GM18502 (cell line): Measurements from ENCODE around the gene PAX8.

Experiments used
- ATAC-seq: cut with Tn5 transposase; IDR thresholded peaks from one replicate; pipeline ENCODE4 v1.9.1; 2021; ENCODE audit warnings: mild to moderate bottlenecking; ENCODE audit not compliant: unreplicated experiment, poor library complexity

Gene PAX8

DNA sequence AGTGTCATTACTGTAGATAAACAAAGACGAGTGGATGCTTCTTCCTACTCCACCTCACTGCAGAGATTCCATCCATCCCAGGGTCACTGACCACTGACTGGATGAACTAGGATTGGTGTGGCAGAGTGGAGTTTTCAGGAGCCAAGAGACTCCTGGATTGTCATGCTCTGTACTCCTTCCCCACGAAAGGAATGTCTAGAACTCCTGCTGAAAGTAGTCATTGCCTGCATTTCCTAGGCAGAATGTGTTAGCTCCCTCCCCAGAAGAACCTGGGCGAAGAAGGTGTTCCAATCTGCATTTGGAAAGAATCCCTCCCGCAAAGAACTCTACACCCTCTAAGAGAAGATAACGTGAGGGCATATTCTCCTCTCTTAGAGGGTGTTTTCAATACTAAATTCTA, 6.2 kb downstream of the PAX8 start:
- ATAC-seq = no peak

GRCh38 chr2:113268621-113269360, 9.9 kb downstream of the PAX8 start:
- no peak for ATAC-seq

DNA sequence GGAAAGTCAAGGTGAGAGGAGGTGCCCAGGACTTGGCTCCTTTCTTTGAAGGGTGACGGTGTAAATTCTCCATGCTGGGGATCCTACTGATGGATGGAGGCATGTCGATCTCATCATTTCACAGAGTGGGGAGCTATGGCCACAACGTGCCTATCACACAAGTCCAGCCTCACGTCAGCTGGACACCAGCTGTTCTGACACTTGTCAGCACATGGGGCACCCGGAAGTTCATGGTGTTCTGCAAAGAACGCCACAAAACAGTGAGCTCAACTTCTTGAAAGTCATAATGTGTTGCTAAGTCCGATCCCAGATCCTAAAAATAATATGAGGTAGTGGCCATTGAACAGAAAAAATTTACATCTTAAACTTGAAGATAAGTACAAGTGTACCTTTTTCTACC, 12.3 kb downstream of the PAX8 start:
- ATAC-seq = no peak

DNA sequence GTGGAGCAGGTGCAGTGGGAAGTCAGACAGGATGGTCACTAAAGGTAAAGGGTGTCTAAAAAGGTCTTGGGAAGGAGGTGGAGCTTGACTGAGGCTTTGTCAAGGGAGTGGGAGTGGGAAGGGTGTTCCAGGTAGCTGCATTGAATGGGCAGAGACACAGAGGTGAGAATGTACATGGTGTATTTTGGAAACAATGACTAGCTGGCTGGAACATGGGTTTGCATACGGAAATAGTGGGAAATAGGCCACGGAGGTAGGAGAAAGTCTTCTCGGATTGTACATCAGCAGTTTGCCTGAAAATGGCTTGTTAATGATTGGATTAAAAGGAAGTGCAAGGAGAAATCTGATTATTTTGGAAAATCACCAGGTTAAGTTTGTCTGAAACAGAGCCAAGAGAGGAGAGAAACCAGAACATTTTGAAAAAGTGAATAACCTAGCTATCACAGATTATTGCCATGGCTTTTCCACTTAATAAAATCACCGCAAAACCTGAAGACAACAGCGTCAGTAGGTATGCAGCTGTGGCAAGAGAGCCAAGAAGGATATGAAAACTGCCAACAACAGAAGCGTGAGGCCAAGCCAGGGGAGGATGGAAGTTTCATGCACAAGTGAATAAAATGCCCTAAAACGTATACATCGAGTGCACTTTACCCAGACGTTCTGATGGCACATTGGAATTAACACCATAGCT, 13.9 kb downstream of the PAX8 start:
- ATAC-seq = no peak

DNA sequence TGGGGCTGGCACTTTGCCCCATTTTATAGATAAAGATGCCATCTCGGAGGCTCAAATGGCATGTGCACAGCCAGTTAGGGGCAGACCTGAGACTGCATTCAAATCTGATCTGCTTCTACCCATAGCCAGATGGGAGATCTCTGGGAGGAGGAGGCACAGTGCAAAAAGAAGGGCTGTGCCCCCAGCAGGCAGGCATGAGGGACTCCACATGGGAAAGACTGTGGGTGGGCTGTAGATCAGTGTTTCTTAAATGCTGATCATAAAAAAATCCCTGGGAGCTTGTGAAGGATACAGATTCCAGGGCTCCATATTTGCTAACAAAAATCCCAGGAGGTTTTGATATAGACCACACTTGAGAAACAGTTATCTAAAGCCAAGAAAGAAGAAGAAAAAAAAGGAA, 15.2 kb downstream of the PAX8 start:
- ATAC-seq = no peak

DNA sequence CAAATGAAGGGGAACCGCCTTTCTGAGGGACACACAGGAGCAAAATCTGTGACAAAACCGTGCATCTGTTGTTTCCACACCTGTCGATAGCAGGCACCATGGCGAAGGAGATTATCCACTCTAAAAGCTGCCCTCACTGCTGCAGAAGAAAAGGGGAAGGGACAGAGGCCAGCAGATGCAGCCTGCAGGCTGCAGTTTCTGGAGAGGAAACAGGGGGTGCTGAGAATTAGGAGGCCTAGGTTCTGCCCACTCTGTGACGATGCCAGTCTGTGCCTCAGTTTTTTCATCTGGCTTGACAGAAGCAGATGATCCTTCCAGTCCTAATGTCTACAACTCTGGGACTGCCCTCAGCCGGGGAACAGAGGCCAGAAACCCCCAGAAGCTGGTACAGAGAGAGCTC, 17.7 kb downstream of the PAX8 start:
- ATAC-seq = no peak

- no peak for ATAC-seq
Measured at GRCh38 chr2:113258471-113259147, 20.1 kb downstream of the PAX8 start.

DNA sequence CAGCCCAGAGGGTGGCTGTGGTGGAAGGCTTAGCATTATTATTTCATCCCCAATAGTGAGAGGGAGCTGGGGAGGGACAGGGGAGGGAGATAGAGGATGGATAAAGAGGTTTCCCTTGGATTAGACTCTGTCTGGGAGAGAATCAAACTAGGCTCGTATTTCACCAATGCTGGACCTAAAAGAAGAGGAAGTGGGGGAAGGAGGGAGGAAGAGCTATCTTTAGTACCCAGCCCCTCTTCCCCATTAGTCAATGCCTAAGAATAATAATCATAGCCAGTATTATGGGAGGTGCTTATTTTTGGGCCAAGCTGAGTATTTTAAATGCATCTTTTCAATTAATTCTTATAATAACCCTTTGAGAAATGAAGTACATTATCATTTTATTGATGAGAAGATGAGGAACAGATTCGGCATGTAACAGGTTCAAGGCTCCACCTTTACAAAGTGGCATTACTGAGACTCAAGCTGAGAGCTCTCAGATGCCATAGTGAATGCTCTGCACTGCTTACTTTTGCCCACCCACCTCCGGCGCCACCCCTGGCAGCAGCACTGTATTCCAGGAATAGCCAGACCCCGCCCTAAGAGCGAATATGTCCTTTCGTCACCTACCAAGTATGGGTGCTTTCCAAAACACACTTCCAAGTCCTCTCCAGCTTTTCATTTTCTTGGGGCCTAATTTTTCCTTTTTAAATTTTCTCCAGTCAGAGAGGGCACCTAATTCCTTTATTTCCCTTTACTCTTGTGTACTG, 21.0 kb downstream of the PAX8 start:
- no peak for ATAC-seq

- no peak for ATAC-seq
Measured at GRCh38 chr2:113255140-113256070, 23.3 kb downstream of the PAX8 start.

GRCh38 chr2:113253453-113253852, 25.3 kb downstream of the PAX8 start:
- ATAC-seq = no peak

GRCh38 chr2:113252047-113252590, 26.6 kb downstream of the PAX8 start:
- ATAC-seq = no peak

- no peak for ATAC-seq
Measured at GRCh38 chr2:113251118-113251517, 27.6 kb downstream of the PAX8 start.

DNA sequence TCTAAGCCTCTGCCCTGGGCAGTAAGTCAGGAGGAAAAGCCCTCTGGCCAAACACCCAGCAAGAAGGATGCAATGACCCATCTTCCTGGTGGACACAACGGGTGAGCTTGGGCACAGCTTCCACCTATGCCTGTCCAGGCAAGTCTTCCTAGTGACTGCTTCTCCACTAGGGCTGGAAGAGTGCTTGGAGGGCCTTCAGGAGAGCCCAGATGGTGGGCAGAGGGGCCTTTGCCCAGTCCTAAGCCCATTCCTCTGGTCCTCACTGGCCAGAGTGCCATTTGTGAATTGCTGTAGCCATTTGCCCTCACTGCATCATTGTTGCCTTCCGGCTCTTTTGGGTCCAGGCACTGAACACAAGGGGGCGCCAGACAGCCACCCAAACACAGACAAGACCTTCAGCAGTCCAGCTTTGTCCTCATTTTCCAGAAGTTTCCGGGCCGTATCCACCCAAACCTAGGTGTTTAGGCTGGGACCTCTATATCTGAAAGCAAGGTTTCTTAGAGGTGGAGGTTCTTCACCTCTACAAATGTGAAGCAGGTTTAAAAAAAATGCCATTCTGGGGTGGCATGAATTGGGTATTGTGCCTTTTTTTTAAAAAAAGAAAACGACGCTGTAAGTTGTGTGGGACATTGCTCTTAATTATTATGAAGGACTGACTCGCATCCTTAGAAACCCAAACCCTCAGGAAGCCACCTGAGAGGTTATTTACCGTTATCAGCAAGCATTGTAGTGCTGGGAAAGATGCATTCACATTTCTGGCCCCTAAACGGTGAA, 29.5 kb downstream of the PAX8 start:
- ATAC-seq = no peak

DNA sequence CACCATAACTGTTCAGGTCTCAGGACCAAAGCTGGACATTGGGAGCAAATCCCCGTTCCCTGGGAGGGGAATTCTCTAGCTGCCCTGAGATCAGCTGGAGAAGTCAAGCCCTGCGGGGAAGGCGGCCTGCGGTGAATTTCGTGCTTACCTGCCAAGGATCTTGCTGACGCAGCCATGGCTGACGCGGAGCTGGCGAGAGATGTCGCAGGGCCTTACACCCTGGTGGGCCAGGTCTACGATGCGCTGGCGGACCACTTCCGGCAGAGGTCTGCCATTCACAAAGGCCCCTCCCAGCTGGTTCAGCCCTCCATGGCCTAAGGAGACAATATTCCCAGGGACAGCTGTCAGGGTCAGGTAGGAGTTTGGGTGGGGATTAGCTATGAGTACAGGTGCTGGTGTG, 32.1 kb downstream of the PAX8 start:
- ATAC-seq = no peak

DNA sequence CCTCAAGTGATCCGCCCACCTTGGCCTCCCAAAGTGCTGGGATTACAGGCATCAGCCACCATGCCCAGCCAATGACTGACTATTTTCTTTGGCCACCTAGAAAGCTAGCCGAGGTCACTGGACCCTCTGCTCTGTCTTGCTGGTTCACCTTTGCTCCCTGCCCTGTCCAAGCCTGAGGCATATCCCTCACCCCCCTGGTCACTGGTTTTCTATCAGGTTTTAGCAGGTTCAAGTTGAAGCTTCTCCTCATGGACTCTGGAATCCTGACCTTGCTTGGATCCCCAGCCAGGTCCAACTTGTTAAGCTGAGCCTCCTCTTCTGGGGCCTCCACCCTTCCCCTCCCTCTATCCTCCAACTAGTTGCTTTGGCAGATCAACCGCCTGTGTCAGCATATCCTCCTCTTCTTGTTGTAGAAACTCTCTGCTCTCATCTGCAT, 33.4 kb downstream of the PAX8 start:
- no peak for ATAC-seq

- ATAC-seq = no peak
Measured at GRCh38 chr2:113242327-113242726, 36.4 kb downstream of the PAX8 start.

DNA sequence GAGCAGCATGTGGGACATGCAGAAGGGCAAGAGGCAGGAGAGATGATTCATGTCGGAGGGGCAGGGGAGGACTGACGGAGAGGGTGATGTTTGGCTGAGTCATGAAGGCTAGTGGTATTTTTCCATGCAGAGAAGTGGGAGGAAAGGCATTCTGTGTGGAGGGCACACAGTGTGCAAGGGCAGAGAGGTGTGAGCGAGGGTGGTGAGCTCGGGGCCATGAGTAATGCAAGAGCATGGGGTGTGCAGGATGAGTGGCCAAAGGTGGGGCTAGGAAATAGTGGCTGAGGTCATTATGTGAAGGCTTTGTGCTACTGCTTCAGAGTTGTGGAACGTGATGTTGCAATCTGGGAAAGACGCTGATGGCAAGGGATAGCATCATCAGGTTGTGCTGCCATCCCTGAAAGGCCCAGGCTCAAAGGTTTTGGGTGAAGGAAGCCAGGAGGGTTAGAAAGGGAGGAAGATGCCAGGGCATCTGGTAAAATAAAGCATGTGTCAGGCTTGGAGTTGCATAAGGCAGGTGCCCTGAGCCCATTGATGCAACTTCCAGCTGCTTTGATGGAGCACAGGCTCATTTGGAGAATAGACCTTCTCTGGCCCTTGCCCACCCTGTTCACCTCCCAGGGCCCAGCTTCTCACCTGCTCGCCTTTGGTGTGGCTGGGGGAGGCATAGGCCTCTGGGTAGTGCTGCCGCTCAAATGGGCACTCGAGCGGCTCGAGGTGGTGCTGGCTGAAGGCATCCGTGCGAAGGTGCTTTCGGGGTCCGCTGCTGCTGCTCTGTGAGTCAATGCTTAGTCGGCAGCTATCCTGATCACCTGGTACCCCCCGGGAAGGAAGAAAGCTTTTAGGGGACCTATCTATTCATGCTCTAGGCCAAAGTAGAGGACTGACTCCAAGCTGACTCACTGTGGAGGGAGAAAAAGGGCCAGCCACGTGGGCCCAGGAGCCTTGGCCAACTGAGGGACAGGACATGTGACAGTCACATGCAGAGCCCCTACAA, 37.5 kb downstream of the PAX8 start:
- ATAC-seq = no peak
